ENCODE measurements around the gene GPBAR1.

- TF ChIP-seq, protein P1, sequence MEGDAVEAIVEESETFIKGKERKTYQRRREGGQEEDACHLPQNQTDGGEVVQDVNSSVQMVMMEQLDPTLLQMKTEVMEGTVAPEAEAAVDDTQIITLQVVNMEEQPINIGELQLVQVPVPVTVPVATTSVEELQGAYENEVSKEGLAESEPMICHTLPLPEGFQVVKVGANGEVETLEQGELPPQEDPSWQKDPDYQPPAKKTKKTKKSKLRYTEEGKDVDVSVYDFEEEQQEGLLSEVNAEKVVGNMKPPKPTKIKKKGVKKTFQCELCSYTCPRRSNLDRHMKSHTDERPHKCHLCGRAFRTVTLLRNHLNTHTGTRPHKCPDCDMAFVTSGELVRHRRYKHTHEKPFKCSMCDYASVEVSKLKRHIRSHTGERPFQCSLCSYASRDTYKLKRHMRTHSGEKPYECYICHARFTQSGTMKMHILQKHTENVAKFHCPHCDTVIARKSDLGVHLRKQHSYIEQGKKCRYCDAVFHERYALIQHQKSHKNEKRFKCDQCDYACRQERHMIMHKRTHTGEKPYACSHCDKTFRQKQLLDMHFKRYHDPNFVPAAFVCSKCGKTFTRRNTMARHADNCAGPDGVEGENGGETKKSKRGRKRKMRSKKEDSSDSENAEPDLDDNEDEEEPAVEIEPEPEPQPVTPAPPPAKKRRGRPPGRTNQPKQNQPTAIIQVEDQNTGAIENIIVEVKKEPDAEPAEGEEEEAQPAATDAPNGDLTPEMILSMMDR (IDR thresholded peaks at IDR 0.05): no peak
- TF ChIP-seq POLR2A (IDR thresholded peaks at IDR 0.05): no peak
- no peak for TF ChIP-seq POLR2AphosphoS5 (IDR thresholded peaks at IDR 0.05)
- TF ChIP-seq EP300 (IDR thresholded peaks at IDR 0.05): no peak
These were observed 5.6 kb downstream of the GPBAR1 start for GRCh38 chr2:218266316-218266979.

All from upper lobe of left lung (tissue), 4 donors.